B cell (primary cell): ENCODE results near the gene UGT1A6. TPM values are rescaled to one million over a fixed set of nuclear protein-coding genes. Genes with fewer than 3 reads are reported as not detected.
"Not testable (repeated sequence)": the region's sequence is repeated elsewhere in the genome, so short reads cannot be mapped to it uniquely, and the experiment has no call there.

Experiments used
- ATAC-seq: fragments of 200-7000 bp; cut with Tn5 transposase; one replicate; pipeline ENCODE4 v1.10.0; 2021; ENCODE audit warnings: low read depth, mild to moderate bottlenecking, moderate number of reproducible peaks, moderate library complexity
- CTCF ChIA-PET: fragments of 350-600 bp; sonication (Branson Sonifier 250); formaldehyde crosslinking; loops from one replicate; lab custom pipeline; 2021; ENCODE audit warnings: antibody characterized with exemption, inconsistent platforms; lab: Charles Lee
- POLR2A ChIA-PET: fragments of 350-600 bp; sonication (Branson Sonifier 250); formaldehyde crosslinking; loops from one replicate; lab custom pipeline; 2021; ENCODE audit warnings: antibody characterized with exemption; lab: Charles Lee
- DNase-seq: peaks from one replicate; pipeline ENCODE4 v3.0.0; 2013
- H2AFZ ChIP-seq: 2 replicates; pipeline ENCODE4 v1.6.1; 2012; ENCODE audit warnings: mild to moderate bottlenecking, low read depth, low read length; ENCODE audit not compliant: insufficient read depth, poor library complexity, severe bottlenecking
- H3K27ac ChIP-seq, 2 donors: 1 replicate in 1 of 2; 2 replicates in 1 of 2; pipeline ENCODE4 v1.5.1; 2012 to 2013; ENCODE audit warnings: low read length in 2 of 2, mild to moderate bottlenecking in 2 of 2, moderate library complexity in 1 of 2
- H3K27me3 ChIP-seq, 4 experiments: fragments of 200-600 bp in 1 of 4; sonication (generic) in 1 of 4; replicated peaks in 1 of 4; 1 replicate in 2 of 4; 2 replicates in 2 of 4; pipeline versions ENCODE4 v1.6.1 to v1.7.0; 2013 to 2016; ENCODE audit warnings: low read length in 3 of 4, mild to moderate bottlenecking in 2 of 4, mixed read lengths in 1 of 4, moderate library complexity in 1 of 4; ENCODE audit not compliant: insufficient read depth in 4 of 4, control insufficient read depth in 3 of 4; ENCODE audit errors: control extremely low read depth in 1 of 4
- H3K36me3 ChIP-seq, 2 experiments: replicated peaks in 1 of 2; 1 replicate in 1 of 2; 2 replicates in 1 of 2; pipeline versions ENCODE4 v1.6.1 to v1.7.1; 2013; ENCODE audit warnings: low read length in 1 of 2; ENCODE audit not compliant: insufficient read depth in 2 of 2, control insufficient read depth in 1 of 2; ENCODE audit errors: control extremely low read depth in 1 of 2, extremely low read depth in 1 of 2
- H3K4me1 ChIP-seq, 2 donors: fragments of 200-600 bp in 1 of 2; sonication (generic) in 1 of 2; 1 replicate in 1 of 2; 2 replicates in 1 of 2; pipeline versions ENCODE4 v1.5.1 to v1.6.1; 2013 to 2017; ENCODE audit warnings: low read length in 2 of 2; ENCODE audit not compliant: control insufficient read depth in 2 of 2, insufficient read depth in 2 of 2
- H3K4me2 ChIP-seq: replicated peaks from 2 replicates; pipeline ENCODE3; 2012; ENCODE audit warnings: mild to moderate bottlenecking, low read depth, low read length; ENCODE audit not compliant: poor library complexity, severe bottlenecking
- H3K4me3 ChIP-seq, 5 experiments: fragments of 200-600 bp in 1 of 5; sonication (generic) in 1 of 5; 1 replicate in 3 of 5; 2 replicates in 2 of 5; pipeline versions ENCODE4 v1.5.1 to v1.7.0; 2011 to 2016; ENCODE audit warnings: low read length in 4 of 5, mild to moderate bottlenecking in 4 of 5, low read depth in 2 of 5, control low read depth in 1 of 5, moderate library complexity in 1 of 5; ENCODE audit not compliant: insufficient read depth in 1 of 5; ENCODE audit errors: control extremely low read depth in 1 of 5, extremely low read depth in 1 of 5
- H3K79me2 ChIP-seq: fragments of 200-600 bp; sonication (generic); one replicate; pipeline ENCODE4 v1.6.0; 2016; ENCODE audit warnings: low read length; ENCODE audit not compliant: control insufficient read depth, insufficient read depth
- H3K9ac ChIP-seq: fragments of 200-600 bp; sonication (generic); 2 replicates; pipeline ENCODE4 v1.6.1; 2017; ENCODE audit warnings: mild to moderate bottlenecking, low read length, moderate library complexity
- H3K9me3 ChIP-seq, 3 donors: one replicate each; pipeline versions ENCODE4 v1.6.1 to v1.7.1; 2013; ENCODE audit warnings: low read length in 2 of 3; ENCODE audit not compliant: control insufficient read depth in 2 of 3, insufficient read depth in 1 of 3; ENCODE audit errors: control extremely low read depth in 1 of 3
- H4K20me1 ChIP-seq: 2 replicates; pipeline ENCODE4 v1.6.0; 2012; ENCODE audit warnings: mild to moderate bottlenecking, low read length; ENCODE audit not compliant: insufficient read depth, control insufficient read depth, poor library complexity, severe bottlenecking
- H3K27ac Mint-ChIP-seq: one replicate; pipeline ENCODE4 v1.8.0; 2021; ENCODE audit warnings: mixed read lengths
- H3K27me3 Mint-ChIP-seq: one replicate; pipeline ENCODE4 v1.8.0; 2021; ENCODE audit warnings: mixed read lengths
- H3K4me1 Mint-ChIP-seq: one replicate; pipeline ENCODE4 v1.8.0; 2021; ENCODE audit warnings: mixed read lengths
- H3K4me3 Mint-ChIP-seq: one replicate; pipeline ENCODE4 v1.8.0; 2021; ENCODE audit warnings: mixed read lengths
- H3K9me3 Mint-ChIP-seq: one replicate; pipeline ENCODE4 v1.8.0; 2022; ENCODE audit warnings: mixed read lengths; ENCODE audit not compliant: insufficient read depth
- CTCF ChIP-seq: fragments of 200-600 bp; IDR thresholded peaks from one replicate; pipeline ENCODE4 v1.8.0; 2022; ENCODE audit warnings: antibody characterized with exemption, mild to moderate bottlenecking
- EZH2 ChIP-seq: IDR thresholded peaks from 2 replicates; pipeline ENCODE4 v1.6.1; 2012; ENCODE audit warnings: borderline replicate concordance, low read depth, mild to moderate bottlenecking, moderate library complexity, low read length; ENCODE audit not compliant: insufficient read depth, poor library complexity, severe bottlenecking
- WGBS: methylation state at CpG from one replicate; pipeline ENCODE4 v1.1.5; 2013; ENCODE audit warnings: missing lambda C conversion rate; ENCODE audit not compliant: insufficient coverage; 5-methylcytosine and 5-hydroxymethylcytosine counted together
- intact Hi-C: fragments of 100-400 bp; cut with micrococcal nuclease; formaldehyde crosslinking; loops from one replicate; pipeline ENCODE4 v1.10.0; 2022
- polyA plus RNA-seq: library from polyadenylated mRNA; depleted of rRNA; stranded (reverse); fragments of >200 nt; gene quantifications from 2 replicates; pipeline ENCODE4 v1.2.3, GENCODE V29; 2012
- total RNA-seq, 2 donors: library from RNA; stranded (reverse); fragments of 120-200 nt in 1 of 2; gene quantifications; 1 replicate in 1 of 2; 2 replicates in 1 of 2; pipeline versions ENCODE4 v1.2.3 to v1.2.4, GENCODE V29; 2013 to 2022

UGT1A6 gene
- total and polyA plus RNA-seq, 2 donors (not counting 1 experiment from before 2014, with no cell fraction given) = not detected

- H3K4me3 Mint-ChIP-seq, H3K9me3 Mint-ChIP-seq, H3K9ac ChIP-seq, intact Hi-C loops, H3K27me3 ChIP-seq, H3K79me2 ChIP-seq, H3K4me2 ChIP-seq, H3K4me1 Mint-ChIP-seq, H3K27ac Mint-ChIP-seq, H3K27ac ChIP-seq, H3K4me1 ChIP-seq, H4K20me1 ChIP-seq, POLR2A ChIA-PET, DNase-seq, H3K4me3 ChIP-seq, H3K36me3 ChIP-seq, ATAC-seq, H2AFZ ChIP-seq: not testable (repeated sequence)
- CTCF ChIA-PET = interaction anchor here (0.9 kb wide), 1 partner anchor 12 kb away, joined by 3 read pairs; no protein-coding TSS in a partner anchor
- H3K27me3 Mint-ChIP-seq = peaks cover 35% of the 10 kb centered on the region
- no CpG with 5 or more reads among the region's 2 CpGs for WGBS
- peaks cover 1 to 16% (median 8%) of the 10 kb centered on the region in 3 donors for H3K9me3 ChIP-seq
These were observed 58.7 kb downstream of the UGT1A6 start for GRCh38 chr2:233751212-233752009.

GRCh38 chr2:233754872-233755611, 62.4 kb downstream of the UGT1A6 start:
- Histone ChIP-seq H3K79me2 (no peaks in the 10 kb centered on the region), H3K27ac (no peak overlapping the region), H3K4me3 (no peak overlapping the region), H3K9me3 (peaks cover 1 to 16% (median 8%) of the 10 kb centered on the region in 3 donors), H3K9ac (no peak overlapping the region), H2AFZ (no peak overlapping the region), H3K4me2 (no peak overlapping the region), H4K20me1 (no peaks in the 10 kb centered on the region), H3K4me1 (no peaks in the 10 kb centered on the region), H3K36me3 (no peaks in the 10 kb centered on the region), H3K27me3 (no peaks in the 10 kb centered on the region)
- Mint-ChIP-seq H3K9me3 (no peaks in the 10 kb centered on the region), H3K4me3 (no peak overlapping the region), H3K27me3 (peaks cover 15% of the 10 kb centered on the region), H3K27ac (no peak overlapping the region), H3K4me1 (no peaks in the 10 kb centered on the region)
- TF ChIP-seq EZH2 (no peak), CTCF (no peak)
- WGBS = 94% methylated on average over 40 of the region's 44 CpGs
- CTCF ChIA-PET = no interaction called here
- intact Hi-C loops = no loop called here
- POLR2A ChIA-PET = no interaction called here
- DNase-seq = no peak
- no peak for ATAC-seq
